SU-DHL-6 (cell line): ENCODE results near the gene HYPK.

Source experiments
- EZH2phosphoT487 ChIP-seq: fragments of 200-600 bp; sonication (generic), shearing (Covaris generic); conservative IDR thresholded peaks from 2 replicates; pipeline ENCODE4 v1.6.1; 2018; ENCODE audit warnings: mild to moderate bottlenecking, antibody characterized with exemption, low read length, moderate library complexity, mixed read lengths
- TF ChIP-seq, protein P1 (sequence below): fragments of 200-600 bp; sonication (generic); IDR thresholded peaks from one replicate; pipeline ENCODE4 v1.5.1; 2017; ENCODE audit warnings: antibody characterized with exemption, mild to moderate bottlenecking, low read length, moderate library complexity; ENCODE audit not compliant: insufficient read depth, poor library complexity, severe bottlenecking

- TF ChIP-seq, protein P1, sequence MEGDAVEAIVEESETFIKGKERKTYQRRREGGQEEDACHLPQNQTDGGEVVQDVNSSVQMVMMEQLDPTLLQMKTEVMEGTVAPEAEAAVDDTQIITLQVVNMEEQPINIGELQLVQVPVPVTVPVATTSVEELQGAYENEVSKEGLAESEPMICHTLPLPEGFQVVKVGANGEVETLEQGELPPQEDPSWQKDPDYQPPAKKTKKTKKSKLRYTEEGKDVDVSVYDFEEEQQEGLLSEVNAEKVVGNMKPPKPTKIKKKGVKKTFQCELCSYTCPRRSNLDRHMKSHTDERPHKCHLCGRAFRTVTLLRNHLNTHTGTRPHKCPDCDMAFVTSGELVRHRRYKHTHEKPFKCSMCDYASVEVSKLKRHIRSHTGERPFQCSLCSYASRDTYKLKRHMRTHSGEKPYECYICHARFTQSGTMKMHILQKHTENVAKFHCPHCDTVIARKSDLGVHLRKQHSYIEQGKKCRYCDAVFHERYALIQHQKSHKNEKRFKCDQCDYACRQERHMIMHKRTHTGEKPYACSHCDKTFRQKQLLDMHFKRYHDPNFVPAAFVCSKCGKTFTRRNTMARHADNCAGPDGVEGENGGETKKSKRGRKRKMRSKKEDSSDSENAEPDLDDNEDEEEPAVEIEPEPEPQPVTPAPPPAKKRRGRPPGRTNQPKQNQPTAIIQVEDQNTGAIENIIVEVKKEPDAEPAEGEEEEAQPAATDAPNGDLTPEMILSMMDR: no peak
- no peak for TF ChIP-seq EZH2phosphoT487
Observed at GRCh38 chr15:43796566-43796965, 3.8 kb upstream of the HYPK start.
